ENCODE data around the gene TMEM204.

GRCh38 chr16:1580256-1580655 lies 46.8 kb downstream of the TMEM204 start:
- TF ChIP-seq, protein P1, sequence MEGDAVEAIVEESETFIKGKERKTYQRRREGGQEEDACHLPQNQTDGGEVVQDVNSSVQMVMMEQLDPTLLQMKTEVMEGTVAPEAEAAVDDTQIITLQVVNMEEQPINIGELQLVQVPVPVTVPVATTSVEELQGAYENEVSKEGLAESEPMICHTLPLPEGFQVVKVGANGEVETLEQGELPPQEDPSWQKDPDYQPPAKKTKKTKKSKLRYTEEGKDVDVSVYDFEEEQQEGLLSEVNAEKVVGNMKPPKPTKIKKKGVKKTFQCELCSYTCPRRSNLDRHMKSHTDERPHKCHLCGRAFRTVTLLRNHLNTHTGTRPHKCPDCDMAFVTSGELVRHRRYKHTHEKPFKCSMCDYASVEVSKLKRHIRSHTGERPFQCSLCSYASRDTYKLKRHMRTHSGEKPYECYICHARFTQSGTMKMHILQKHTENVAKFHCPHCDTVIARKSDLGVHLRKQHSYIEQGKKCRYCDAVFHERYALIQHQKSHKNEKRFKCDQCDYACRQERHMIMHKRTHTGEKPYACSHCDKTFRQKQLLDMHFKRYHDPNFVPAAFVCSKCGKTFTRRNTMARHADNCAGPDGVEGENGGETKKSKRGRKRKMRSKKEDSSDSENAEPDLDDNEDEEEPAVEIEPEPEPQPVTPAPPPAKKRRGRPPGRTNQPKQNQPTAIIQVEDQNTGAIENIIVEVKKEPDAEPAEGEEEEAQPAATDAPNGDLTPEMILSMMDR (IDR thresholded peaks at IDR 0.05; ENCODE audit: poor library complexity, severe bottlenecking): no peak
- TF ChIP-seq RAD21 (conservative IDR thresholded peaks at IDR 0.05) (no peak), EP300 (conservative IDR thresholded peaks at IDR 0.05; ENCODE audit: poor library complexity, severe bottlenecking) (no peak)

Data from neural cell (in vitro differentiated cells).